Liver (tissue), 3 donors: ENCODE measurements around the gene COL11A2.

Experiments
- GABPA ChIP-seq, 2 donors: IDR thresholded peaks in 1 of 2; conservative IDR thresholded peaks in 1 of 2; 2 replicates each; pipeline ENCODE4 v1.6.1; 2016; ENCODE audit warnings: antibody characterized with exemption in 2 of 2, mild to moderate bottlenecking in 1 of 2, moderate library complexity in 1 of 2
- NR2F2 ChIP-seq: IDR thresholded peaks from 2 replicates; pipeline ENCODE4 v1.6.1; 2016; ENCODE audit warnings: antibody characterized with exemption
- RAD21 ChIP-seq, 2 donors: IDR thresholded peaks; 2 replicates each; pipeline ENCODE4 v1.6.1; 2016; ENCODE audit warnings: antibody characterized with exemption in 2 of 2, mild to moderate bottlenecking in 2 of 2
- REST ChIP-seq: IDR thresholded peaks from 2 replicates; pipeline ENCODE4 v1.6.1; 2016; ENCODE audit warnings: antibody characterized with exemption, mild to moderate bottlenecking
- ZBTB33 ChIP-seq: IDR thresholded peaks from 2 replicates; pipeline ENCODE4 v1.6.1; 2016; ENCODE audit warnings: antibody characterized with exemption
- TF ChIP-seq, protein P1 (sequence below): fragments of 150-350 bp; IDR thresholded peaks from 2 replicates; pipeline ENCODE4 v1.5.1; 2017; ENCODE audit warnings: improper control_type of control experiment, low read depth, low read length; ENCODE audit not compliant: missing input control
- TF ChIP-seq, protein P2 (sequence below): IDR thresholded peaks from 2 replicates; pipeline ENCODE4 v1.6.1; 2016; ENCODE audit warnings: antibody characterized with exemption
- donor health status: healthy.
- donor health status: healthy.

- TF ChIP-seq, protein P1, sequence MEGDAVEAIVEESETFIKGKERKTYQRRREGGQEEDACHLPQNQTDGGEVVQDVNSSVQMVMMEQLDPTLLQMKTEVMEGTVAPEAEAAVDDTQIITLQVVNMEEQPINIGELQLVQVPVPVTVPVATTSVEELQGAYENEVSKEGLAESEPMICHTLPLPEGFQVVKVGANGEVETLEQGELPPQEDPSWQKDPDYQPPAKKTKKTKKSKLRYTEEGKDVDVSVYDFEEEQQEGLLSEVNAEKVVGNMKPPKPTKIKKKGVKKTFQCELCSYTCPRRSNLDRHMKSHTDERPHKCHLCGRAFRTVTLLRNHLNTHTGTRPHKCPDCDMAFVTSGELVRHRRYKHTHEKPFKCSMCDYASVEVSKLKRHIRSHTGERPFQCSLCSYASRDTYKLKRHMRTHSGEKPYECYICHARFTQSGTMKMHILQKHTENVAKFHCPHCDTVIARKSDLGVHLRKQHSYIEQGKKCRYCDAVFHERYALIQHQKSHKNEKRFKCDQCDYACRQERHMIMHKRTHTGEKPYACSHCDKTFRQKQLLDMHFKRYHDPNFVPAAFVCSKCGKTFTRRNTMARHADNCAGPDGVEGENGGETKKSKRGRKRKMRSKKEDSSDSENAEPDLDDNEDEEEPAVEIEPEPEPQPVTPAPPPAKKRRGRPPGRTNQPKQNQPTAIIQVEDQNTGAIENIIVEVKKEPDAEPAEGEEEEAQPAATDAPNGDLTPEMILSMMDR: no peak
- TF ChIP-seq RAD21 (IDR thresholded peaks at IDR 0.05): no peak
- TF ChIP-seq REST: no peak
- no peak for TF ChIP-seq GABPA (IDR thresholded peaks at IDR 0.05 in 1 of 2, conservative IDR thresholded peaks at IDR 0.05 in 1 of 2)
- TF ChIP-seq, protein P2, sequence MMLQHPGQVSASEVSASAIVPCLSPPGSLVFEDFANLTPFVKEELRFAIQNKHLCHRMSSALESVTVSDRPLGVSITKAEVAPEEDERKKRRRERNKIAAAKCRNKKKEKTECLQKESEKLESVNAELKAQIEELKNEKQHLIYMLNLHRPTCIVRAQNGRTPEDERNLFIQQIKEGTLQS: no peak
- no peak for TF ChIP-seq NR2F2
- TF ChIP-seq ZBTB33: no peak
Measured at GRCh38 chr6:33192105-33192646, at the start of gene COL11A2.
